HEK293 (cell line): ENCODE measurements around the gene HOXC10.
A peak's percentile ranks its signal among the peaks of the same experiment; 100 is the strongest.

ENCODE experiments used
- CTCF ChIA-PET: fragments of 350-600 bp; formaldehyde crosslinking; extraction: SDS; loops from one replicate; lab custom pipeline; 2021; ENCODE audit warnings: antibody characterized with exemption; lab: Yijun Ruan, JAX
- POLR2A ChIA-PET: fragments of 300-600 bp; formaldehyde crosslinking; extraction: SDS; loops from one replicate; lab custom pipeline; 2020; ENCODE audit warnings: antibody characterized with exemption, inconsistent platforms; lab: Yijun Ruan, JAX
- H3K27ac ChIP-seq: fragments of 200-500 bp; sonication (Bioruptor generic); 2 replicates; pipeline ENCODE4 v1.5.1; 2014; ENCODE audit warnings: low read depth, low read length, control low read depth, inconsistent platforms; ENCODE audit errors: extremely low read depth
- H3K36me3 ChIP-seq, 2 experiments: fragments of 200-500 bp in 1 of 2; sonication (Bioruptor generic) in 1 of 2; 1 replicate in 1 of 2; 2 replicates in 1 of 2; pipeline ENCODE4 v1.5.1; 2014 to 2017; ENCODE audit warnings: inconsistent platforms in 2 of 2, low read length in 2 of 2; ENCODE audit not compliant: control insufficient read depth in 2 of 2, insufficient read depth in 1 of 2
- H3K4me1 ChIP-seq: fragments of 200-500 bp; sonication (Bioruptor generic); 2 replicates; pipeline ENCODE4 v1.5.1; 2014; ENCODE audit warnings: mild to moderate bottlenecking, low read length, inconsistent platforms; ENCODE audit not compliant: control insufficient read depth, insufficient read depth
- H3K4me3 ChIP-seq: 2 replicates; pipeline ENCODE4 v1.5.1; 2011; ENCODE audit warnings: low read depth, mild to moderate bottlenecking, control low read depth, low read length, moderate library complexity
- H3K9me3 ChIP-seq: fragments of 200-500 bp; sonication (Bioruptor generic); 2 replicates; pipeline ENCODE4 v1.5.1; 2014; ENCODE audit warnings: low read depth, low read length, inconsistent platforms; ENCODE audit not compliant: control insufficient read depth, insufficient read depth
- BCL11A ChIP-seq: fragments of 450-650 bp; formaldehyde crosslinking; IDR thresholded peaks from 2 replicates; pipeline ENCODE4 v1.5.1; 2016; ENCODE audit warnings: low read depth, missing biosample characterization, missing genetic modification characterization
- KLF8 ChIP-seq: fragments of 450-650 bp; formaldehyde crosslinking; IDR thresholded peaks from 2 replicates; pipeline ENCODE4 v1.5.1; 2016; ENCODE audit warnings: missing biosample characterization, missing genetic modification characterization
- PRDM4 ChIP-seq: fragments of 450-650 bp; formaldehyde crosslinking; IDR thresholded peaks from 2 replicates; pipeline ENCODE4 v1.5.1; 2017; ENCODE audit warnings: missing biosample characterization, missing genetic modification characterization
- PRDM6 ChIP-seq: fragments of 450-650 bp; formaldehyde crosslinking; IDR thresholded peaks from 2 replicates; pipeline ENCODE4 v1.5.1; 2017; ENCODE audit warnings: missing biosample characterization, missing genetic modification characterization
- YY2 ChIP-seq: fragments of 450-650 bp; formaldehyde crosslinking; IDR thresholded peaks from 2 replicates; pipeline ENCODE4 v1.5.1; 2016; ENCODE audit warnings: missing biosample characterization, missing genetic modification characterization
- ZBTB10 ChIP-seq: fragments of 450-650 bp; formaldehyde crosslinking; IDR thresholded peaks from 2 replicates; pipeline ENCODE4 v1.5.1; 2016; ENCODE audit warnings: missing biosample characterization, missing genetic modification characterization
- ZFHX2 ChIP-seq: fragments of 450-650 bp; formaldehyde crosslinking; conservative IDR thresholded peaks from 2 replicates; pipeline ENCODE4 v1.5.1; 2016; ENCODE audit warnings: missing biosample characterization, missing genetic modification characterization
- ZNF146 ChIP-seq: fragments of 450-650 bp; formaldehyde crosslinking; IDR thresholded peaks from 2 replicates; pipeline ENCODE4 v1.5.1; 2016; ENCODE audit warnings: missing biosample characterization, missing genetic modification characterization
- ZNF155 ChIP-seq: fragments of 450-650 bp; formaldehyde crosslinking; IDR thresholded peaks from 2 replicates; pipeline ENCODE4 v1.5.1; 2016; ENCODE audit warnings: missing biosample characterization, missing genetic modification characterization
- ZNF214 ChIP-seq: fragments of 450-650 bp; formaldehyde crosslinking; IDR thresholded peaks from 2 replicates; pipeline ENCODE4 v1.5.1; 2017; ENCODE audit warnings: missing biosample characterization, mild to moderate bottlenecking, missing genetic modification characterization, borderline replicate concordance
- ZNF266 ChIP-seq: fragments of 450-650 bp; formaldehyde crosslinking; IDR thresholded peaks from 2 replicates; pipeline ENCODE4 v1.5.1; 2016; ENCODE audit warnings: missing biosample characterization, missing genetic modification characterization, low read depth
- ZNF350 ChIP-seq: fragments of 450-650 bp; formaldehyde crosslinking; IDR thresholded peaks from 2 replicates; pipeline ENCODE4 v1.5.0; 2017; ENCODE audit warnings: missing biosample characterization, mild to moderate bottlenecking, missing genetic modification characterization
- ZNF354C ChIP-seq: fragments of 450-650 bp; formaldehyde crosslinking; IDR thresholded peaks from 2 replicates; pipeline ENCODE4 v1.5.1; 2016; ENCODE audit warnings: missing biosample characterization, missing genetic modification characterization, low read depth, borderline replicate concordance
- ZNF514 ChIP-seq: fragments of 450-650 bp; formaldehyde crosslinking; IDR thresholded peaks from 2 replicates; pipeline ENCODE4 v1.5.1; 2016; ENCODE audit warnings: missing biosample characterization, missing genetic modification characterization
- ZNF555 ChIP-seq: fragments of 450-650 bp; formaldehyde crosslinking; conservative IDR thresholded peaks from 2 replicates; pipeline ENCODE4 v1.5.1; 2017; ENCODE audit warnings: missing biosample characterization, mild to moderate bottlenecking, missing genetic modification characterization, inconsistent platforms
- ZNF596 ChIP-seq: fragments of 450-650 bp; IDR thresholded peaks from 2 replicates; pipeline ENCODE4 v1.5.0; 2018; ENCODE audit warnings: missing biosample characterization, mild to moderate bottlenecking, missing genetic modification characterization, moderate library complexity
- ZNF600 ChIP-seq: fragments of 450-650 bp; formaldehyde crosslinking; IDR thresholded peaks from 2 replicates; pipeline ENCODE4 v1.5.1; 2016; ENCODE audit warnings: missing biosample characterization, missing genetic modification characterization
- ZNF639 ChIP-seq: fragments of 450-650 bp; formaldehyde crosslinking; IDR thresholded peaks from 2 replicates; pipeline ENCODE4 v1.5.1; 2016; ENCODE audit warnings: missing biosample characterization, missing genetic modification characterization
- ZNF654 ChIP-seq: fragments of 450-650 bp; formaldehyde crosslinking; IDR thresholded peaks from 2 replicates; pipeline ENCODE4 v1.5.1; 2016; ENCODE audit warnings: low read depth, missing biosample characterization, missing genetic modification characterization
- ZNF677 ChIP-seq: fragments of 450-650 bp; IDR thresholded peaks from 2 replicates; pipeline ENCODE4 v1.5.0; 2018; ENCODE audit warnings: missing biosample characterization, mild to moderate bottlenecking, missing genetic modification characterization, moderate library complexity
- ZNF837 ChIP-seq: fragments of 450-650 bp; formaldehyde crosslinking; IDR thresholded peaks from 2 replicates; pipeline ENCODE4 v1.5.1; 2016; ENCODE audit warnings: missing biosample characterization, missing genetic modification characterization
- TF ChIP-seq, protein P1 (sequence below): fragments of 450-650 bp; formaldehyde crosslinking; IDR thresholded peaks from 2 replicates; pipeline ENCODE4 v1.5.1; 2016; ENCODE audit warnings: missing biosample characterization, missing genetic modification characterization
- TF ChIP-seq, protein P2 (sequence below): fragments of 450-650 bp; formaldehyde crosslinking; IDR thresholded peaks from 2 replicates; pipeline ENCODE4 v1.5.1; 2016; ENCODE audit warnings: missing biosample characterization, missing genetic modification characterization

Gene HOXC10

DNA sequence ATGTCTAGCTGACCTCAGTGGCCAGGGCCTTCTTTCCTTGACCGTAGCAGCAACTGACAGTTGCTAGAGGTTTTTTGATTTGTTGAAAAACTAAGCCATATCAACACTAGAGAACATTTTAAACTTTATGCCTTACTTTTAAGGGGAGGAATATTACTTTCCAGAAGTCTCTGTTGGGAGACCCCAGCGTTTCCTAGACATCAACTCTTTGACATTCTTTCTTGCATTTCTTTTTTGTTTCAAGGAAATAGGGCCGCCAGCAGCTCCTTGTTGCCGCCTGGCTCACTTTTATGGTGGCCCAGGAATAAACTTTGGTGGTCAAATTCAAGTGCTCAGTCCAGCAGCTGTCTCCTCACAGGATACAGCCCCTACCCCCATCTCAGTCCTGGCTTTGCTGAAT is 14.5 kb upstream of the HOXC10 start:
- Histone ChIP-seq H3K27ac (no peak overlapping the region; the same call in 1 of the 2 replicates), H3K36me3 (no peaks in the 10 kb centered on the region), H3K4me1 (peaks cover 63% of the 10 kb centered on the region), H3K9me3 (no peaks in the 10 kb centered on the region), H3K4me3 (no peak overlapping the region)
- ChIA-PET POLR2A (no interaction called here), CTCF (interaction anchor here (0.5 to 1.2 kb wide), 6 partner anchors 9 to 474 kb away, joined by 3 to 4 read pairs (median 3); no protein-coding TSS in a partner anchor)
- TF ChIP-seq ZNF514 (tag by site-specific recombination) (no peak), ZNF214 (tag by site-specific recombination) (no peak), ZNF155 (tag by site-specific recombination) (no peak), ZNF555 (no peak), BCL11A (no peak), ZNF354C (tag by site-specific recombination) (no peak), KLF8 (no peak), PRDM4 (tag by site-specific recombination) (no peak), PRDM6 (tag by site-specific recombination) (no peak), ZNF146 (no peak), ZFHX2 (tag by site-specific recombination) (no peak), ZNF350 (tag by site-specific recombination) (no peak), ZNF654 (tag by site-specific recombination) (no peak), ZNF677 (tag by site-specific recombination) (no peak)
- TF ChIP-seq, protein P1, sequence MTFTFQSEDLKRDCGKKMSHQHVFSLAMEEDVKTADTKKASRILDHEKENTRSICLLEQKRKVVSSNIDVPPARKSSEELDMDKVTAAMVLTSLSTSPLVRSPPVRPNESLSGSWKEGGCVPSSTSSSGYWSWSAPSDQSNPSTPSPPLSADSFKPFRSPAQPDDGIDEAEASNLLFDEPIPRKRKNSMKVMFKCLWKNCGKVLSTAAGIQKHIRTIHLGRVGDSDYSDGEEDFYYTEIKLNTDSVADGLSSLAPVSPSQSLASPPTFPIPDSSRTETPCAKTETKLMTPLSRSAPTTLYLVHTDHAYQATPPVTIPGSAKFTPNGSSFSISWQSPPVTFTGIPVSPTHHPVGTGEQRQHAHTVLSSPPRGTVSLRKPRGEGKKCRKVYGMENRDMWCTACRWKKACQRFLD = no peak

DNA sequence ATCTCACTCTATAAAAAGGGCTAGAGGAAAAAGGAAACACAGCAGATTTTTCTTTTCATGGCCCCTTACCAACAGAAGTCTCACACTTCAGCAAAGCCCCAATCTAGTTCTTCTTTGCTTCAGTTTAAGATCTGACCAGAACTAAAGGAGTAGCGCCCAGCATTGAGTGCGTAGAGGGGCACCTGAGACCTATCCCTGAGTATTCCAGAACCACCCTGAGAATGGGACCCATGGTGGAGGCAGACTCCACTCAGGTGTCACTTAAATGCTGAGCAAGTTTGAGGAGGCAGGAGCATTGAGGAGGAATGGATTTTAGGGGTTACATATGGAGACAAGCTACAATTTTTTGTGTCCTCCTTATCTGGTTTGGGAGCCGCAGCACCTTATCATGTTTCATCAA is 13.8 kb upstream of the HOXC10 start:
- Histone ChIP-seq H3K9me3 (no peaks in the 10 kb centered on the region), H3K27ac (no peak overlapping the region), H3K4me3 (no peak overlapping the region), H3K36me3 (no peaks in the 10 kb centered on the region), H3K4me1 (peaks cover 62% of the 10 kb centered on the region)
- ChIA-PET POLR2A (no interaction called here), CTCF (interaction anchor here (0.6 to 1.5 kb wide), 4 partner anchors 14 to 269 kb away, joined by 3 to 6 read pairs (median 4); partner anchors contain the start of gene HOXC10)
- TF ChIP-seq ZNF596 (tag by site-specific recombination) = no peak
- TF ChIP-seq ZBTB10 (tag by site-specific recombination) = no peak
- no peak for TF ChIP-seq ZNF837 (tag by site-specific recombination)
- peak; percentile 27; the same call in 1 of the 2 replicates for TF ChIP-seq ZNF600
- no peak for TF ChIP-seq ZNF266 (tag by site-specific recombination)
- TF ChIP-seq, protein P2, sequence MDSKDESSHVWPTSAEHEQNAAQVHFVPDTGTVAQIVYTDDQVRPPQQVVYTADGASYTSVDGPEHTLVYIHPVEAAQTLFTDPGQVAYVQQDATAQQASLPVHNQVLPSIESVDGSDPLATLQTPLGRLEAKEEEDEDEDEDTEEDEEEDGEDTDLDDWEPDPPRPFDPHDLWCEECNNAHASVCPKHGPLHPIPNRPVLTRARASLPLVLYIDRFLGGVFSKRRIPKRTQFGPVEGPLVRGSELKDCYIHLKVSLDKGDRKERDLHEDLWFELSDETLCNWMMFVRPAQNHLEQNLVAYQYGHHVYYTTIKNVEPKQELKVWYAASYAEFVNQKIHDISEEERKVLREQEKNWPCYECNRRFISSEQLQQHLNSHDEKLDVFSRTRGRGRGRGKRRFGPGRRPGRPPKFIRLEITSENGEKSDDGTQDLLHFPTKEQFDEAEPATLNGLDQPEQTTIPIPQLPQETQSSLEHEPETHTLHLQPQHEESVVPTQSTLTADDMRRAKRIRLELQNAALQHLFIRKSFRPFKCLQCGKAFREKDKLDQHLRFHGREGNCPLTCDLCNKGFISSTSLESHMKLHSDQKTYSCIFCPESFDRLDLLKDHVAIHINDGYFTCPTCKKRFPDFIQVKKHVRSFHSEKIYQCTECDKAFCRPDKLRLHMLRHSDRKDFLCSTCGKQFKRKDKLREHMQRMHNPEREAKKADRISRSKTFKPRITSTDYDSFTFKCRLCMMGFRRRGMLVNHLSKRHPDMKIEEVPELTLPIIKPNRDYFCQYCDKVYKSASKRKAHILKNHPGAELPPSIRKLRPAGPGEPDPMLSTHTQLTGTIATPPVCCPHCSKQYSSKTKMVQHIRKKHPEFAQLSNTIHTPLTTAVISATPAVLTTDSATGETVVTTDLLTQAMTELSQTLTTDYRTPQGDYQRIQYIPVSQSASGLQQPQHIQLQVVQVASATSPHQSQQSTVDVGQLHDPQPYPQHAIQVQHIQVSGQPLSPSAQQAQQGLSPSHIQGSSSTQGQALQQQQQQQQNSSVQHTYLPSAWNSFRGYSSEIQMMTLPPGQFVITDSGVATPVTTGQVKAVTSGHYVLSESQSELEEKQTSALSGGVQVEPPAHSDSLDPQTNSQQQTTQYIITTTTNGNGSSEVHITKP (tag by site-specific recombination) = 0 out of 2 replicates have a peak, but pooled peaks have one; percentile 17
- no peak for TF ChIP-seq ZNF155 (tag by site-specific recombination)
- TF ChIP-seq ZNF639 (tag by site-specific recombination) = no peak
- no peak for TF ChIP-seq YY2 (tag by site-specific recombination)
